Measurements from ENCODE around the gene ALG14.

ALG14 gene, protein sequence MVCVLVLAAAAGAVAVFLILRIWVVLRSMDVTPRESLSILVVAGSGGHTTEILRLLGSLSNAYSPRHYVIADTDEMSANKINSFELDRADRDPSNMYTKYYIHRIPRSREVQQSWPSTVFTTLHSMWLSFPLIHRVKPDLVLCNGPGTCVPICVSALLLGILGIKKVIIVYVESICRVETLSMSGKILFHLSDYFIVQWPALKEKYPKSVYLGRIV
- long read RNA-seq, full-length matches to known transcripts: 8 of 9 reads
- long read RNA-seq, partial matches to known transcripts: 0 of 9 reads
- long read RNA-seq, other reads (novel, unspliced or antisense): 1 of 9 reads

DNA sequence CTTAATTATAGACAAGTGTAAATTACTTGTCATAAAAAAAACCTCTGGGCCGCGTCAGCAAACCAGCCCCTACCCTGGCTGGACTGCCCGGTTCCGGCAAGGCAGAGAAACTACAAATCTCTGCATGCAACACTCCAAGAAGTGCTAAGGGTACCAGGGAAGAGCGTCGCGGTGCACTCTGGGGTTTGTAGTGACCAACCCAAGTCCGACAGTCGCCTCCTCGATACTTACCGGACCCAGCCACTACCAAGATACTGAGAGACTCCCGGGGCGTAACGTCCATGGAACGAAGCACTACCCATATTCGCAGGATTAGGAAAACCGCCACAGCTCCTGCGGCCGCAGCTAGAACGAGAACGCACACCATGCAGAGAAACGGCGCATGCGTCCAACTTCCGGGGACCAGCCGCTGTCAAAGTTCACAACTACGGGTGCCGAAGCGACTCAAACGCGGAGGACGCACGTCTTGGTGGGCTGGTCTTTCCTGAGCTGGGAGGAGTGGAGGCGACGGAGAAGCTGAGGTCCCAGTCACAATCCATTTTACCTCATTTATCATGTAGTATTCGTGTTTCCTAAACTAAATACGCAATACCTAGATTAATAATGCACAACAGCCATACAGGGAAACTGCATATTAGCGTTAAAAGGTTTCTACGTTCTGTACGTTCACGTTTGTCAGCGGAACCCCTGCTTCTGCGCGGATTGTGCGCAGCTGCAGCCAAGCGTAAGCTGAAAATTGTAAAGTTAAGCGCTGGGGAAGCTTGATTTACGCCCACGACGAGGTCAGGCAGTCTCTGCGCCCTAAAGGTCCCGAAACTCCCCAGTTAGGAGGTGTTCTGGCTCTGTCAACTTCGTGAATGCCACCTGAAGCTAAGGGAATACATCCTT is at the start of gene ALG14:
Gene ALG14, minus strand, starts transcription at position 420 of the 888 bp plus-strand sequence. Its CDS starts 53 bp downstream, at position 367.
- H3K4me3 ChIP-seq (replicated peaks; ENCODE audit: insufficient read depth, low read length): peak within 1 kb of the TSS; percentile 92
- H3K27ac ChIP-seq (replicated peaks): peak within 1 kb of the TSS; percentile 67
- peaks cover under 1% of the 10 kb centered on the region for H3K27me3 ChIP-seq (ENCODE audit: insufficient read depth, poor library complexity, severe bottlenecking)
- DNase-seq (ENCODE audit: low read depth in 1 of 2, low spot score in 1 of 2): peak; percentile 85 to 93
- TF ChIP-seq POLR2AphosphoS5 (IDR thresholded peaks at IDR 0.05; ENCODE audit: low read depth) (peak; percentile 82), REST (IDR thresholded peaks at IDR 0.05; ENCODE audit: insufficient replicate concordance, low read depth) (no peak)

DNA sequence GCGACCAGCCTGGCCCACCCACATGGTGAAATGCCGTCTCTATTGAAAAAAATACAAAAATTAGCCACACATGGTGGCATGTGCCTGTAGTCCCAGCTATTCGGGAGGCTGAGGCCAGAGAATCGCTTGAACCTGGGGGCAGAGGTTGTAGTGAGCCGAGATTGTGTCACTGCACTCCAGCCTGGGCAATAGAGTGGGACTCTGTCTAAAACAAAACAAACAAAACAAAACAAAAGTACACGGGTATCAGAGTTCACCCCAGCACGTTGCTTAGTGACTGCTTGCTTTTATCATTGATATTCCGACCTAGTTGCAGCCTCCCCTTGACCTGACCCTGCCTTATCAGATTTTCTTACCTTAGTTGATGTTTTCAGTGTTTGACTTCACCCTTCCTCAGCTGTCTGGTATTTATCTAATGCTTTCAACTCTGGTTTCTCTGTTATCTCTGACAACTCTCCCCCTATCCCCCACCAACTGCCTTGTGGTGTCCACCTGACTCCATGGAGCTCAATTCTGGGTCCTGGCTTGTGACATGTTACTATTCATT is 49.5 kb upstream of the ALG14 start:
- TF ChIP-seq REST (IDR thresholded peaks at IDR 0.05; ENCODE audit: insufficient replicate concordance, low read depth): no peak
- TF ChIP-seq SPI1 (IDR thresholded peaks at IDR 0.05; ENCODE audit: borderline replicate concordance, low read depth): no peak
- TF ChIP-seq CTCF (IDR thresholded peaks at IDR 0.05; ENCODE audit: insufficient read depth, low read length): no peak
- TF ChIP-seq POLR2AphosphoS5 (IDR thresholded peaks at IDR 0.05; ENCODE audit: low read depth): no peak
- no peak for TF ChIP-seq GABPA (IDR thresholded peaks at IDR 0.05; ENCODE audit: low read depth)
- H3K27me3 ChIP-seq (ENCODE audit: insufficient read depth, poor library complexity, severe bottlenecking): peaks cover 14% of the 10 kb centered on the region
- no peak for DNase-seq (ENCODE audit: low read depth in 1 of 2, low spot score in 1 of 2)
- H3K4me3 ChIP-seq (replicated peaks; ENCODE audit: insufficient read depth, low read length): no peak overlapping the region
- H3K27ac ChIP-seq (replicated peaks): no peak overlapping the region

DNA sequence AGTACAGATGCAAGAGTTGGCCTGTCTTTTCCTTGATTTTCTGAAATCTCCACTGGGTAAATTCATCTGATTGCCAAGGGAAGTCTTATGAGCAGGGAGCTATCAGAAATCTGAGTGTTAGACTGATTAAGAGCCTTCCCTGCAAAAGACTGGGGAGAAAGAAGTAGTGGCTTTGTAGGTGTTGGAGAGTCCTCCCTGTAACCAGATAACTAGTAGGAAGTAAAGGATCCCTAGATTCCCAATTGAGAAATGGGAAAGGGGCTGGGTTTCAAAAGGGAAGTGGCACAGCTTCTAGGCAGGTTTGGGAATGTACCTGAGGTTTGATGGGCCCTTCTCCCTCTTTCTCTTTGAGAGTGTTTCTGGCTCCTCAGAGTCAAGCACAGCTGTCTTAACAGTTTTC is 46.5 kb upstream of the ALG14 start:
- no peak overlapping the region for H3K4me3 ChIP-seq (replicated peaks; ENCODE audit: insufficient read depth, low read length)

More for the DNA sequence above, 46.5 kb upstream of the ALG14 start:
- no peak for DNase-seq (ENCODE audit: low read depth in 1 of 2, low spot score in 1 of 2)
- peaks cover 14% of the 10 kb centered on the region for H3K27me3 ChIP-seq (ENCODE audit: insufficient read depth, poor library complexity, severe bottlenecking)
- no peak overlapping the region for H3K27ac ChIP-seq (replicated peaks)
- no peak for TF ChIP-seq SPI1 (IDR thresholded peaks at IDR 0.05; ENCODE audit: borderline replicate concordance, low read depth)
- TF ChIP-seq REST (IDR thresholded peaks at IDR 0.05; ENCODE audit: insufficient replicate concordance, low read depth): no peak
